Right lobe of liver (tissue), 4 donors: Measurements from ENCODE around the gene CALHM1.

Experiments
- POLR2A ChIP-seq: fragments of 450-650 bp; IDR thresholded peaks from one replicate; pipeline ENCODE4 v1.6.1; 2017; ENCODE audit warnings: antibody characterized with exemption, mild to moderate bottlenecking
- TF ChIP-seq, protein P1 (sequence below), 4 donors: fragments of 200-600 bp in 3 of 4; fragments of 450-650 bp in 1 of 4; IDR thresholded peaks; one replicate each; pipeline versions ENCODE4 v1.5.1 to v1.8.0; 2016 to 2022; ENCODE audit warnings: antibody characterized with exemption in 4 of 4, mild to moderate bottlenecking in 2 of 4
- donor health status: DM: no; HTN: no; CAD: no.
- donor health status: DM: no; HTN: no; CAD: no.
- donor health status: DM: no; HTN: yes; CAD: no.

DNA sequence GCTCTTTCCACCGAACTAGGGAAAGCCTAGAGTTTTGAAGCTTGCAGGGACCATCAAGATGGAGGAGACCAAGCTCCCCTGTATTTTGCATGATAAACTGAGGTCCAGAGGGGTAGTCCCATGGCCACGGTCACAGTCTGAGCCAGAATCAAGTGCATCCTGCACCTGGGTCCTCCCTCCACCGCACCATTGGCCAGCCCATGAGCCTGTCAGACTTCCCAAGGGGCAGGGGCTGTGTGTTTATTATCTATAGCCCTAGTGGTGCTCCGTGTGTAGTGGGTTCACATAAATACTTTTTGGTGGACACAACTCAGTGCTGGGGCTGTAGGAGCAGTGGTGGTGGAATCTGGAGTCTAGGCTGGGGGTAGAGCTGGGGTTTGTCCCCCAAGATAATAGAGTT lies 16.7 kb upstream of the CALHM1 start:
- TF ChIP-seq, protein P1, sequence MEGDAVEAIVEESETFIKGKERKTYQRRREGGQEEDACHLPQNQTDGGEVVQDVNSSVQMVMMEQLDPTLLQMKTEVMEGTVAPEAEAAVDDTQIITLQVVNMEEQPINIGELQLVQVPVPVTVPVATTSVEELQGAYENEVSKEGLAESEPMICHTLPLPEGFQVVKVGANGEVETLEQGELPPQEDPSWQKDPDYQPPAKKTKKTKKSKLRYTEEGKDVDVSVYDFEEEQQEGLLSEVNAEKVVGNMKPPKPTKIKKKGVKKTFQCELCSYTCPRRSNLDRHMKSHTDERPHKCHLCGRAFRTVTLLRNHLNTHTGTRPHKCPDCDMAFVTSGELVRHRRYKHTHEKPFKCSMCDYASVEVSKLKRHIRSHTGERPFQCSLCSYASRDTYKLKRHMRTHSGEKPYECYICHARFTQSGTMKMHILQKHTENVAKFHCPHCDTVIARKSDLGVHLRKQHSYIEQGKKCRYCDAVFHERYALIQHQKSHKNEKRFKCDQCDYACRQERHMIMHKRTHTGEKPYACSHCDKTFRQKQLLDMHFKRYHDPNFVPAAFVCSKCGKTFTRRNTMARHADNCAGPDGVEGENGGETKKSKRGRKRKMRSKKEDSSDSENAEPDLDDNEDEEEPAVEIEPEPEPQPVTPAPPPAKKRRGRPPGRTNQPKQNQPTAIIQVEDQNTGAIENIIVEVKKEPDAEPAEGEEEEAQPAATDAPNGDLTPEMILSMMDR (IDR thresholded peaks at IDR 0.05) = no peak
- no peak for TF ChIP-seq POLR2A
